Astrocyte of the hippocampus (primary cell): ENCODE data around the gene DTL.
A peak's percentile ranks its signal among the peaks of the same experiment; 100 is the strongest.

Experiments
- DNase-seq: peaks from one replicate; pipeline ENCODE4 v3.0.0; 2011; ENCODE audit warnings: low read depth, low spot score

DTL gene

GRCh38 chr1:212035835-212036605, 472 bp downstream of the DTL start:
- no peak for DNase-seq

GRCh38 chr1:212037900-212038299, 2.4 kb downstream of the DTL start:
- DNase-seq = no peak

- DNase-seq = no peak
These were observed 4.1 kb downstream of the DTL start for GRCh38 chr1:212039622-212040021.

GRCh38 chr1:212040629-212041412, 5.3 kb downstream of the DTL start:
- DNase-seq = no peak

GRCh38 chr1:212042436-212042835, 6.9 kb downstream of the DTL start:
- DNase-seq = no peak

- no peak for DNase-seq
These were observed 9.3 kb downstream of the DTL start for GRCh38 chr1:212044851-212045250.

GRCh38 chr1:212045981-212046380, 10.4 kb downstream of the DTL start:
- DNase-seq = peak; percentile 16

GRCh38 chr1:212053993-212054392, 18.4 kb downstream of the DTL start:
- no peak for DNase-seq

GRCh38 chr1:212055333-212055732, 19.8 kb downstream of the DTL start:
- DNase-seq = no peak

- no peak for DNase-seq
These were observed 25.3 kb downstream of the DTL start for GRCh38 chr1:212060632-212061472.

GRCh38 chr1:212062832-212063438, 27.4 kb downstream of the DTL start:
- DNase-seq = peak; percentile 39

GRCh38 chr1:212067787-212068186, 32.2 kb downstream of the DTL start:
- DNase-seq = no peak

GRCh38 chr1:212070720-212071302, 35.3 kb downstream of the DTL start:
- peak; percentile 66 for DNase-seq

- DNase-seq = no peak
These were observed 36.5 kb downstream of the DTL start for GRCh38 chr1:212072047-212072446.

GRCh38 chr1:212073490-212073889, 37.9 kb downstream of the DTL start:
- DNase-seq = no peak

GRCh38 chr1:212074313-212074712, 38.8 kb downstream of the DTL start:
- no peak for DNase-seq

GRCh38 chr1:212074856-212075255, 39.3 kb downstream of the DTL start:
- DNase-seq = no peak

- peak; percentile 3 for DNase-seq
These were observed 41.5 kb downstream of the DTL start for GRCh38 chr1:212077028-212077427.

- DNase-seq = no peak
These were observed 43.3 kb downstream of the DTL start for GRCh38 chr1:212078826-212079225.

- DNase-seq = no peak
These were observed 47.3 kb downstream of the DTL start for GRCh38 chr1:212082765-212083406.
